NCI-H2029 (cell line): ENCODE measurements around the gene CHL1.
A peak's percentile ranks its signal among the peaks of the same experiment; 100 is the strongest.

Experiments used
- DNase-seq: peaks from one replicate; lab custom pipeline; 2025; lab: John Stamatoyannopoulos, UW

The CHL1 gene

DNA sequence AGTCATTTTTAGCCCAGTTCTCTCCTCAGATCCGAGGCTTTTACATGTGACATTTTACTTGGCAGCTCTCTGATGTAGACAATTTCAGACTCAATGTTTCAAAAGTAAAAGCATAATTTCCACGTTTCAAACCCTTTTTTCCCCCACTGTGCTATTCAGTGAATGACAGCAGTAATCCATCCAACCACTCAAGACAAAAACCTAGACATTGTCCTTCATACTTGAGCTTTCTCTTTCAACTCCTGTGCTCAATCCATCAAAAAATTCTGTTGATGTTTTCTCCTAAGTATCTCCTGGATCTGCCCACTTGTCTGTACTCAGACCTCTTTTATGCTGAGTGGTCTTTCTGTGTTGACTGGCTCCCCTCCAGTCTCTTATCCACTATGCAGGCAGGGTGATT is 214.7 kb downstream of the CHL1 start:
- DNase-seq: no peak

GRCh38 chr3:414063-414462 is 217.5 kb downstream of the CHL1 start:
- DNase-seq: peak; percentile 11

- no peak for DNase-seq
Measured at GRCh38 chr3:418239-418929, 221.8 kb downstream of the CHL1 start.

DNA sequence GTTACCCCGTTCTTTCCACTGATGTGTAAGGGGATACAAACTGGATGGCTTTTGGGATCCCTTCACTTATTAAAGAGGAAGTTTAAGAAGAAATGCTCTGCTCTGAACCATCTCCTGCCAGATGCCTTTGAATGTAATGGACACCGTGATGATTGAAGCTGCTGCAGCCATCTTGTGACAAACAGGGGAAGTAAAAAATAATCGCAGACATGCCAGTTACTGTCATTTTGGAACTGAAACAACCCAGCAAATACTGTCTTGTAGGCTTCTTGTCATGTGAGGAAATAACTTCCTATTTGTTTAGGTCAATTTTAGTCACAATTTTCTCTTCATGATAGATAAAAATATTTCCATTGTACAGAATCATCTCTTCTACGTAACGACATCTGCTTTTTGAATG is 224.0 kb downstream of the CHL1 start:
- DNase-seq: no peak

DNA sequence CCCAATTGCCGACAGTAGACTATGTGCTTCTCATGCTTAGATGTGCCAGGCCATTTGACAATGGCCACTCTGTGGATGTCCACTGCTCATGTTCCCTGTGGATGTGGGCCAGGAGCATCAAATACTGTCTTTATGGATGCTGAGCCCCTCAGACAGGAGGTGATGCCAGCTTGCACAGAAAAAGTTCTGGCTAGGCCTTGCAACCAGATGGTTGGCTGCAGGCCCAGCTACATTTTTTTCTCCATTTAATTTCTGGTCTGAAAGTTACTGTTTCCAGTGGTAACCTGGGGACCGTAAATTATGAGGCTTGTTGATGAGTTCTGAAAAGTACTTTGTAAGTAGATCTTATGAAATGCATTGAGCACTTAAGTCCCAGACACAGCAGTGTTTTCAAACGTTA is 228.5 kb downstream of the CHL1 start:
- DNase-seq: no peak

GRCh38 chr3:426072-426471 is 229.5 kb downstream of the CHL1 start:
- DNase-seq: no peak

DNA sequence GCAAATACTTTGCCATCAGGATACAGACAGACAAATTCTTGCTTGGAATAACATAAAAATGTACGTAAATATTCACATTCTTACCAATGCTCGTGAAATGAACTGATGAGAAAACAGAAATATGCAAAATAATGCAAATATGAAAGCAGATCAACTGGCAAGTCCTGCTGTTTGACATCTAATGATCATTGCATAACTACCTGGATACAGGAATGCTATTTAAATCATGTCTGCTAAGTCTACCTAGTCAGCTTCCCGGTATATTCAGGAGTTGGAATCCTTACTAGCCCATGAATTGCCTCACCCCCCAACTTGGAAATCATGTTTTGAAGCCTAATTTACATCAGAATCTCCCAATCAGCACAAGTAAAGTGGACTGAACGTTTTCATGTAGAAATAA is 230.6 kb downstream of the CHL1 start:
- DNase-seq: no peak

- DNase-seq: no peak
Measured at GRCh38 chr3:430186-430585, 233.6 kb downstream of the CHL1 start.

DNA sequence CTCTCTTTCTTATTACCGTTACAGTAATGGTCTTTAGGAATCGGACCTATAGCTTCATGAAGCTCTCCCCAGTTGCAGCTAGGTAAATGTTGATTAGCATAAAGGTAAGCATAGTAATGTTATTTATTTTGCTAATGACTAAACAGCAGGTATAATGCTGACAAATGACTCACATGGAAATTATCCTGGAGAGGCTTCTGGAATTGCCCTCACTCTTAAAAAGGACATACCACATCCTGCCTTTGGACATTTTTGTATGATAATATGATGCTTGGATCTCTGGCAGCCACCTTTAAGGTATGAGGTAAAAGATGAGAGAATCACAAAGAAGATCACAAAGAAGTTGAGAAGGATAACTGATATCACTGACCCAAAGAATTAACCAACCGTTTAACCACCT is 238.6 kb downstream of the CHL1 start:
- no peak for DNase-seq

GRCh38 chr3:436053-436452 is 239.5 kb downstream of the CHL1 start:
- no peak for DNase-seq

DNA sequence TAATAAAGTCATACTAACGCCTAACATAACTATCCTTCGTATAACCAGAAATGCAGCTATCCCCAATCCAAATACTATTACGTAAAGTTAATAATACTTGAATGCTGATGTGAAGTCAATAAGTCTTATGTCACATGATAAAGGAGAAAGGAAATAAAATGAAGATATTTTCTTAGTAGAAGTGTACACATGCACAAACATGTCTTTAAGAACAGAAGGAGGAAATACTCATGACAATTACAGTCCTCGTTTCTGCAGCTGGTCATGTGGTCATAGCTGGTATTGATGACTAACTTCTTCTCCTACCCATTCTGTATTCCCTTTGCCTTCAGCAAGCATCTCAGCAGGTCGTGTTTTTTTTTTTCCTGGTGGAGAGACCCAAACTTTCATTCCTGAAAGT is 244.3 kb downstream of the CHL1 start:
- no peak for DNase-seq

GRCh38 chr3:445960-446359 is 249.4 kb downstream of the CHL1 start:
- no peak for DNase-seq

DNA sequence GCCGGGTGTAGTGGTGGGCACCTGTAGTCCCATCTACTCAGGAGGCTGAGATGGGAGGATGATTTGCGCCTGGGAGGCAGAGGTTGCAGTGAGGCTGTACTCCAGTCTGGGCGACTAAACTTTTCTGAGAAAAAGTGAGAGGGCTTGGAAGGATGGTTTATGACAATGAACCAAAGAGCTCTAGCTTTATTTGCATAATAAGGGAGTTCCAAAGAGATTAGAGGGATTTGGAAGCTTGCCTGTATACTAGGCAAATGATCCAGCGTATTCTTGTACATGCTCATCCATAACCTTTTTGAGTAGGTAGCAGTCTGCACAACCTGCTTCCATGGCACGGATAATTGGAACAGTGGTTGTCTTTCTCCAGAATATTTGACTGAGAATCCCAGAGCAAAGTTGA is 251.1 kb downstream of the CHL1 start:
- no peak for DNase-seq

- no peak for DNase-seq
Measured at GRCh38 chr3:449711-450110, 253.1 kb downstream of the CHL1 start.

DNA sequence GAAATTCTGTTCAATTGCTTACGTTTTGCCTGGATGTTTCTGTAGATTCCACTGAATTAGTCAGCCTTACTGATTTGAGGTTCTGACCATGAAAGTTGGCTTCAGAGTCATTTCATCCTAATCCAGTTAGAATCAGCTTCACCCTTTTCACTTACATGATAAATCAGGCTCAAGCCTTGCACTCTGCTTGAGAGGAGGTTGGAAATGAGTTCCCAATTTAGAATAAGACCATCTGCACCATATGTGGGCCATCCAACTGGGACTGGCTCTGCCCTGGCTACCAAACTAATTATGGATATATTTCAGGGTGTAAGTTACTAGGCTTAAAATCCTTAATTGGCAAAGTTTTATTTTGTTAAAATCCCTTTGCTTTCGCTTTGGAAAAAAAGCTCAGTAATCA is 255.7 kb downstream of the CHL1 start:
- no peak for DNase-seq

GRCh38 chr3:453106-453505 is 256.5 kb downstream of the CHL1 start:
- no peak for DNase-seq

DNA sequence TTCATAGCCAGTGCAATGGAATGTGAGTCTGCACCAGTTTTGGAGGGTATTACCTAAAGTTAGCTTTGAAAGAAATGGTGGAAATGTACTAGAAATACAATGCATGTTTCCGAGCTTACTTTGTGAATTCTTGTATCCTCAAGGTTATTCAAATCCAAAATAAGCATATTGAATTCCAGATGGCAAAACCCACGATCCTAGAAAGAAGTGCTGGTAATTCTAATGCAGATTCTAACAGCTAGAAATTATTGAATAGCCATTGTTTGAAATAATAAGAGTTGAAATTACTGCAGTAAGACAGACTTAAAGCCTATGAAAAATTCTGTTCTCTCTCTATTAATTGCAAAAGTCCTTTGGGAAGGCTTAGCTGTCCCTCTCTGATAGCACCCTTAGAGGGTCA is 258.4 kb downstream of the CHL1 start:
- no peak for DNase-seq

GRCh38 chr3:458124-458523 is 261.6 kb downstream of the CHL1 start:
- no peak for DNase-seq

DNA sequence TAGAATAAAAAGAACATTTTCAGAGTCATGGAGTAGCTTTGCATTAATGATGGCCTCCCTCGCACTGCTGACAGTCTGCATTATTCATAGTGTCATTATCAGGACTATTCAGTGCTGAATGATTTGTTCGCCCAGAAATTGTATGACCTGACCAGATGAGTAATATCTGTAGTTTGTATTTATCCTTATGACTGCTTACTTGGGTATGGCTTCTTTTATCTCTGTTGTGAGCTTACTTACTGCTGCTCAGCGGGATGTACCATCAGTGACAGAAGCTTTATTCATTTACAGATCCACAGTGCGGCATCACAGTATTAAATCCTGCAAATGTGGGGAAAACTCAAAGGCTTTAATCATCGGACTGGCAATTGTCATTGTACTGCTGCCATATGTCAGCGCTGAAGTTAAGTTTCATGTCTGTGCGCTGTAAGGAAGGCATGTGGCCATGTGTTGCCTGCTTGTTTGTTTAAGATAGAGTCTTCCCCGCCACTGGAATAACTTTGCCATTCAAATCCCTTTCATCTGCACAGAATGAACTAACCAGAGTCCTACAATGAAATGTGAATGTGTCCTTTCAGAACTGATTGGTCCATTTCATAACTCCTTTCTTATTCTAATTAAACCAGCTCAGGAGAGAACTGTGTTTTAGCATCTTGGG is 262.2 kb downstream of the CHL1 start:
- no peak for DNase-seq
